A673 (cell line): ENCODE data around the gene RASSF8.

Experiments used
- EZH2 ChIP-seq: fragments of 200-600 bp; sonication (generic); IDR thresholded peaks from 2 replicates; pipeline ENCODE4 v1.6.1; 2017; ENCODE audit warnings: borderline replicate concordance, low read depth, mild to moderate bottlenecking, mixed read lengths, antibody characterized with exemption, low read length; ENCODE audit not compliant: poor library complexity, severe bottlenecking
- TF ChIP-seq, protein P1 (sequence below): fragments of 300-800, 200-600 bp; sonication (generic); conservative IDR thresholded peaks from 2 replicates; pipeline ENCODE4 v1.5.1; 2017; ENCODE audit warnings: low read depth, mild to moderate bottlenecking, antibody characterized with exemption, low read length, moderate library complexity, mixed read lengths

DNA sequence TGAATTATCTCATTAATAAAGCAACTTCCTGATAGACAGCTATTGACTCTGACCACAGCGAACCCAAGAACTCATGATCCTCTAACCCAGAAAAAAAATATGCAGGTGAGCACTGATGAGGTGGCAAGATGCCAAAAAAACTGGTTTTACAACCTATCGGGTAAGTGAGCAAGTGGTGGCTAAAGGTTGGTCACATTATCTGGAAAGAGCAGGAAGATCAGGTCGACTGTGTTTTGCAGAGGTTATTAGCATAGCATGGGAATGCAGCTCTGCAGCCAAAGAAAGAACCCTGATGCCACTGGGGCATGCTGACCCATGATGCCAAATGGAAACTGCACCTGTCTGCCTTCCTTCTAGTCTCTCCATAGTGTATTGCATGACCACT, 142.9 kb downstream of the RASSF8 start:
- TF ChIP-seq, protein P1, sequence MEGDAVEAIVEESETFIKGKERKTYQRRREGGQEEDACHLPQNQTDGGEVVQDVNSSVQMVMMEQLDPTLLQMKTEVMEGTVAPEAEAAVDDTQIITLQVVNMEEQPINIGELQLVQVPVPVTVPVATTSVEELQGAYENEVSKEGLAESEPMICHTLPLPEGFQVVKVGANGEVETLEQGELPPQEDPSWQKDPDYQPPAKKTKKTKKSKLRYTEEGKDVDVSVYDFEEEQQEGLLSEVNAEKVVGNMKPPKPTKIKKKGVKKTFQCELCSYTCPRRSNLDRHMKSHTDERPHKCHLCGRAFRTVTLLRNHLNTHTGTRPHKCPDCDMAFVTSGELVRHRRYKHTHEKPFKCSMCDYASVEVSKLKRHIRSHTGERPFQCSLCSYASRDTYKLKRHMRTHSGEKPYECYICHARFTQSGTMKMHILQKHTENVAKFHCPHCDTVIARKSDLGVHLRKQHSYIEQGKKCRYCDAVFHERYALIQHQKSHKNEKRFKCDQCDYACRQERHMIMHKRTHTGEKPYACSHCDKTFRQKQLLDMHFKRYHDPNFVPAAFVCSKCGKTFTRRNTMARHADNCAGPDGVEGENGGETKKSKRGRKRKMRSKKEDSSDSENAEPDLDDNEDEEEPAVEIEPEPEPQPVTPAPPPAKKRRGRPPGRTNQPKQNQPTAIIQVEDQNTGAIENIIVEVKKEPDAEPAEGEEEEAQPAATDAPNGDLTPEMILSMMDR: no peak
- no peak for TF ChIP-seq EZH2
